Right ventricle myocardium inferior (tissue), 1 donor: ENCODE results near the gene JDP2. TPM values are rescaled to one million over a fixed set of nuclear protein-coding genes. Genes with fewer than 3 reads are reported as not detected.
"Not testable (repeated sequence)": the region's sequence is repeated elsewhere in the genome, so short reads cannot be mapped to it uniquely, and the experiment has no call there.

Experiments used
- ATAC-seq: fragments of 200-7000 bp; cut with Tn5 transposase; one replicate; pipeline ENCODE4 v1.9.1; 2020; ENCODE audit warnings: mild to moderate bottlenecking, moderate library complexity
- DNase-seq: peaks from one replicate; pipeline ENCODE4 v3.0.0; 2021; ENCODE audit errors: missing footprints
- intact Hi-C: fragments of 100-400 bp; cut with DNase I; formaldehyde crosslinking; loops from one replicate; pipeline ENCODE4 v1.11.0; 2022
- total RNA-seq: library from RNA; stranded (reverse); fragmentation: NEBNext Ultra II Directional; extraction: Animal tissue kit (Norgen Biotek cat#: 25700); gene quantifications from one replicate; pipeline ENCODE4 v1.2.1, GENCODE V29; 2021
- donor health status: DM: no; HTN: yes; CAD: no; lungs with severe emphysema.

The JDP2 gene
- total RNA-seq, 1 donor from 2014 or later = 27.2 TPM

DNA sequence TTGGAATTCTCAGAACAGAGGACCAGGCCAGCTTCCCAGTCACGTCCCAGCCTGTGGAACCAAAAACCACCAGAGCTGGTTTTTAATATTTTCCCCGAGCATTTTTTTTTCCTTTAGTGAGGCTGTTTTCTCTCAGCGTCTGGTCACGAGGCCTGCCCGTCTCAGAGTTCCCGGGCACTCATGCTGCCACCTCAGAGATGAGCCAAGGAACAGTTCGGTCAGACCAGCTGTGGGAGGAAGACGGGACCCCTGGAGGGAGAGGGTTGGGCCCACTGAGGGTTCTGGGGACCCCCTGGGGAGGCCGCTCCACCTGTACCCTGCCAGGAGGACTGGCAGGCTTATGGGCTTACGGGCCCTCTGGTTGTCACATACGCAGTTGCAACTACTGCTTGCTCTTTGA, 39.9 kb downstream of the JDP2 start:
- intact Hi-C loops = no loop called here
- ATAC-seq (peak; percentile 4), DNase-seq (no peak)

- DNase-seq = no peak
- ATAC-seq = no peak
- intact Hi-C loops = no loop called here
Measured at GRCh38 chr14:75469164-75469563, 41.3 kb downstream of the JDP2 start.

GRCh38 chr14:75469606-75470237, 41.9 kb downstream of the JDP2 start:
- ATAC-seq (no peak), DNase-seq (no peak)
- intact Hi-C loops = no loop called here

- intact Hi-C loops = no loop called here
- DNase-seq (no peak), ATAC-seq (no peak)
Measured at GRCh38 chr14:75470238-75470797, 42.5 kb downstream of the JDP2 start.

GRCh38 chr14:75471059-75471458, 43.2 kb downstream of the JDP2 start:
- DNase-seq (no peak), ATAC-seq (no peak)
- intact Hi-C loops = no loop called here

DNA sequence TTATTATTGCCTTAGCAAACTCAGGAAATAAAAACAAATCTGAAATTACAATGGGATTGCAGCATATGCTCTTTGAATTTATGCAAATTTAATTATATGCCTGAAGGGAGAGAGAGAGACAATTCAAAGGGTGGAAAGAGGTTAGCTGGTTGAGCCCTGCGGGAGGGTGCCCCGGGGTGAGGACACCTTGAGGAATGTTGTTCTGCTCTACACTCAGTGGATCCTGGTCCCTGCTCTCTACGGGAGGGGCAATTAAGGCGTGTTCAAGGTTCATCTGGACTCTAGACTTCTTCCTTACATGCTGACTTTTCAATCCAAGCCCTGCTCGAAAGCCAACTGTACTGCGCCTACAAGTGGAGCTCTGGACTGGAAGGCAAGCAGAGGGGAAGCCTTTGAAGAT, 46.3 kb downstream of the JDP2 start:
- DNase-seq, intact Hi-C loops, ATAC-seq: not testable (repeated sequence)

DNA sequence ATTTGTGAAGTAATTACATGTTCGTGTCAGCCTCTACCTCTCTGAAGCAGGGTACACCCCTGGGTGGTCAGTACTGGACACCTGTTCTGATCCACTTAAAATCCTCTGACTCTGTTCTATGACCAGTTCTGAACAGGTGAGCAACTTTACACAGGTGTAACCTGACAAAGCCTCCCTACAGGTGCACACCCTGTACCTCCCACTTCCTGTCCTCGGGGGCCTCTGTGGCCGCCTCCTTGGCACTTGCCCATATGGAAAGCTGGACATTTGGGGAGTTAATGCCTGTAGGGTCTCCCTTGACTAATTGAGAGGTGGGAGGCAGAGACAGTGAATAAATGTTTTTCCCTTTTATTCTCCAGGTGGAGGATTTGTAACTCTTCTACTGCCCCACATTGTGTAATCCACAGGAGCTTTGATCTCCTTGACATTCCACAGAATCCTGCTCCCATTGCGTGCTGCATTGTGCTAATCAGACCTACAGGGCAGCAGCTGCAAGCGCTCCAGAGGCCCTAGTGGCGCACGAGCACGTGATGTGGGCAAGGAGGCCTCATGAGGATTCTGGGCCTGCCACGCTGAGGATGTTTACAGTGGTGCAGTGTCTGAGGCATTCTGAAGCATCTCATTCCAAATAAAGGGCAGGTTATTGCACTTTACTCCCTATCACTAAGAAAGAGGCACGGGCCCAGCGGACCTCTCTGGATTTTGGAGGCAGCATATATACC, 48.6 kb downstream of the JDP2 start:
- intact Hi-C loops = no loop called here
- ATAC-seq = peak; percentile 57

GRCh38 chr14:75477881-75478280, 50.1 kb downstream of the JDP2 start:
- intact Hi-C loops = no loop called here
- DNase-seq (no peak), ATAC-seq (no peak)

More for the DNA sequence above, 48.6 kb downstream of the JDP2 start:
- DNase-seq = no peak

DNA sequence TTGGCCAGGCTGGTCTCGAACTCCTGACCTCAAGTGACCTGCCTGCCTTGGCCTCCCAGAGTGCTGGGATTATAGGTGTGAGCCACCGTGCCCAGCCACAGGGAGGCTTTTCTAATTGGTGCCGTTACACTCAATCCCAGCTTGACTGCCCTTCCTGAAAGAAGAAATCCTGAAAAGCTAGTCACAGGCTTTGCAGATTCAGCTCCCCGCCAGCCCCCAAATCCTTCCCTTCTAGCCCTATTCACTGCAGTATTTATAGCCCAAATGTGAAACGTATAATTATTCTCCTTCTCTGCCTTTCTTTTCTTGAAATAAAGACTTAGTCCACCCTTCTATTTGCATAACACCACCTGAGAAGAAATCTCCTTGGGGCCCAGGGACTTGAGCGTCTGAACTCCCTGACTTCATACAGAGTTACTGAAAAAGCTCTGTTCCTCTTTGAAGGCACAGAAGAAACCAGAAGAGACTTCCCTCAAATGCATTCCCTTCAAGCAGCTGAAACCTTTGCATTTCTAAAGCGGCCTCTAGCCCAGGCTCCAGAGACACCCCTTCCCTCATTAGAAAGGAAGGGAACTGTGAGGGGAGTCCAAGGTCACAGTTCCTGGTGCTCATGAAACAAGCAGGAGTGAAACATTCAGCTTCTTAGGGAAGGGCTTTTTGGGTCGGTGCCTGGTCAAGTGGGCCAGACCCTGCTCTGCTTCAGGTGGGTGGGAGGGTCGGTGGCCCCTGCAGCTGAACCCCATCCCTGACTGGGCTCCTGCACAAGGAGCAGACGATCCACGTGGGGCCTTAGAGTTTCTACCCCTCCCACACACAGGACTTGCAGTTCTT, 52.2 kb downstream of the JDP2 start:
- no peak for ATAC-seq
- DNase-seq = no peak
- intact Hi-C loops = loop anchor here (5.0 kb wide), 1 partner anchor 353 kb away; the partner anchor contains the start of gene NEK9

GRCh38 chr14:75482366-75482765, 54.5 kb downstream of the JDP2 start:
- ATAC-seq (no peak), DNase-seq (no peak)
- intact Hi-C loops = loop anchor here (5.0 kb wide), 1 partner anchor 355 kb away; the partner anchor contains the start of gene NEK9

- DNase-seq (no peak), ATAC-seq (no peak)
- intact Hi-C loops = loop anchor here (5.0 kb wide), 2 partner anchors 58 to 358 kb away; partner anchors contain the start of genes JDP2 and NEK9
Measured at GRCh38 chr14:75484711-75485429, 57.0 kb downstream of the JDP2 start.

DNA sequence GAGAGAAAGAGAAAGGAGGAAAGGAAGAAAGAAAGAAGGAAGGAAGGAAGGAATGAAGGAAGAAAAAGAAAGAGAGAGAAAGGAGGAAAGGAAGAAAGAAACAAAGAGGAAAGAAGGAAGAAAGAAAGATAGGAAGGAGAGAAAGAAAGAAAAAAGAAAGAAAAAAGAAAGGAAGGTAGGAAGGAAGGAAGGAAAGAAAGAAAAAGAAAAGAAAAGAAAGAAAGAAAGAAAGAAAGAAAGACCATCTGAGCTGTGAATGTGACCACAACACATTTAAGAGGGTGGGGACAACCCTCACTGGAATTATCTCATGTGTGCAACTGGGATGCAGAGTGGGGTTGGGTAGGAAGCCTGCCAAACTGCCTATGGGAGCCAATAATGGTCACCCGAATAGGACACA, 58.5 kb downstream of the JDP2 start:
- ATAC-seq (no peak), DNase-seq (no peak)
- intact Hi-C loops = loop anchor here (5.0 kb wide), 1 partner anchor 59 kb away; the partner anchor contains the start of gene JDP2

- ATAC-seq (no peak), DNase-seq (no peak)
- intact Hi-C loops = loop anchor here (5.0 kb wide), 1 partner anchor 60 kb away; the partner anchor contains the start of gene JDP2
Measured at GRCh38 chr14:75487155-75487671, 59.4 kb downstream of the JDP2 start.

DNA sequence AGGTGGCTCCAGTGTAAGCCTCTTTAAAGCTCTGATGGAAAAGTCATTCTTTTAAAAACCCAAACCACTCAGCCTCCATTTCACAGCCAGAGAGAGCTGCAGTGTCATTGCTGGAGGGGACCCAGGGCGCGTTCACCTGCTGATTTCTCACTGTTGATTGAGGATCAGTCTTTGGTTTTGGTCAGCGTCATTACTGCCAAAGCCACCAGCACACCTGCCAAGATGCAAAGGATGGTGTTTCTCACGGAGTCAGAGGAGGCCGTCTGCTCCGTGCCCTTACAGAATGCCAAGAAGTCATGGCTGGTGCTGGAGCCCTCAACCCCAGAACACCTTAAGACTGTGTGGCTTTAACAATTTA, 61.6 kb downstream of the JDP2 start:
- DNase-seq (no peak), ATAC-seq (no peak)
- intact Hi-C loops = loop anchor here (5.0 kb wide), 1 partner anchor 62 kb away; the partner anchor contains the start of gene JDP2

DNA sequence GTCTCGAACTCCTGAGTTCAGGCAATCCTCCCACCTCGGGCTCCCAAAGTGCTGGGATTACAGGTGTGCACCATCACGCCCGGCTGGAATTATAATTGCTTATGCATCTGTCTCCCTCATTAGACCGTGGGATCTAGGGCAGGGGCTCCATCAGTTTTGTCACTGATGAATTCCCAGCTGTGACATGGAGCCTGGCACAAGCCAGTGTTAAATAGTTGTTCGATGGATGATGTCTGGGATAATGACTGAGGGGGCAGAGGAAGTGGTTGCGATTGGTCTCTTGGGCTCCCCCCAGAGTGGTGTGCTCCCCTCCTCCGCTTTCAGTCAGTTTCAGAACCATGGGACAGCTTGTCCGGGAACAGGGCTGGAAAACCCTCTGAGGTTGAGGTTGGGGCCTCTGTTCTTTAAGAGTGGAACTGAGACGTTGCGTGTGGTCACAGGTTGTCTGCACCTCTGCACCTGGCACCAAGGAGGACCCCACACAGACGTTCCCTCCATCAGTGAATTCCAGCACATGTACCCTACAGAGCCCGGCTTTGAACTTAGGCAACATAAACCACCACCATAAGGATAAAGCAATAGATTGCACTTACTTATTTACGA, 63.7 kb downstream of the JDP2 start:
- ATAC-seq (no peak), DNase-seq (no peak)
- intact Hi-C loops = loop anchor here (5.0 kb wide), 1 partner anchor 359 kb away; no protein-coding TSS in a partner anchor

DNA sequence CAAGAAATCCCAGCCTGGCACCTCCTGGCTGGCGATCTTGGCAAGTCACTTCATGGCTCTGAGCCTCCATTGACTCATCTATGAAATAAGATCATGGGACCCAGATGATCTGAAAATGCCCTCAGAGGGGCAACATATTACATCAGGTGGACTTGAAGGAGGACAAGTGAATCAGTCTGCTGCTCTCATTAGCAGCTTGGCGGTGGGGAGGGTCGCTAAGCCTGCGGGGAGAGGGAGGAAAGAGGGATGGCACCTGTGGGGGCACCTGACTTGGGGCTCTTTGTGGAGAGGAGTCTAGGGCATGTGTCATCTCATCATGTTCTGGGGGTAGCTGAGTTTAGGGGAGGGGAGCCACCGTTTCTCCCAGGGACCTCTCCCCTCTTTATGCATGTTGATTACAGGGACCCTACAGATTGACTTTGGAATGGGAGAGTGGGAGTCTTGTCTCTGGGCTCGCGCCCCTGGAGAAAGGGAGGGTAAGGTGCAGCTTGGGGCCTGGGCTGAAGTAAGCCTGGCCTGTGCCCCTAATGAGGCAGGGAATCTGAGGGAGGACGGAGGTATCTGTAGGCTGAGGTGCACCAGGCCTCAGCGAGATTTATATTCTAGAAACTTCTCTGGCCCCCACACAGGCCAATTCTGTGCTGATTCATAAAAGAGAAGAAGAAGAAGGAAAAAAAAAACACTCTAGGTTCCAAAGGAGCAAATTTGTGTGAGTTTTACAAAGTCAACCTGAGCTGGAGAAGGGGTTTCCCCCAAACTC, 65.2 kb downstream of the JDP2 start:
- intact Hi-C loops = loop anchor here (5.0 kb wide), 1 partner anchor 361 kb away; no protein-coding TSS in a partner anchor
- DNase-seq (no peak), ATAC-seq (no peak)

GRCh38 chr14:75493592-75494087, 65.8 kb downstream of the JDP2 start:
- DNase-seq (no peak), ATAC-seq (no peak)
- intact Hi-C loops = loop anchor here (5.0 kb wide), 1 partner anchor 361 kb away; no protein-coding TSS in a partner anchor
